IMR-90 (cell line): Measurements from ENCODE around the gene ABCC4. TPM values are rescaled to one million over a fixed set of nuclear protein-coding genes. Genes with fewer than 3 reads are reported as not detected.

Experiments
- ATAC-seq: fragments of 200-7000 bp; cut with Tn5 transposase; 2 replicates; pipeline ENCODE4 v1.9.1; 2020; ENCODE audit warnings: low read depth, mild to moderate bottlenecking, moderate library complexity
- BruUV-seq: library from RNA; stranded (reverse); fragments of 400-500 nt; replicated peaks from 2 replicates; lab custom pipeline; 2021; lab: Mats Ljungman, UMichigan
- CTCF ChIA-PET: fragments of 300-600 bp; formaldehyde crosslinking; extraction: SDS; loops from one replicate; lab custom pipeline; 2021; ENCODE audit warnings: antibody characterized with exemption; lab: Yijun Ruan, JAX
- POLR2A ChIA-PET: fragments of 300-600 bp; sonication (Branson Sonifier 250); formaldehyde crosslinking; loops from one replicate; lab custom pipeline; 2022; ENCODE audit warnings: antibody characterized with exemption; ENCODE audit not compliant: unreplicated experiment; lab: Charles Lee
- DNase-seq: peaks from one replicate; pipeline ENCODE4 v3.0.0; 2013
- H2AFZ ChIP-seq: replicated peaks from 2 replicates; pipeline ENCODE3; 2013; ENCODE audit warnings: low read length, mild to moderate bottlenecking; ENCODE audit not compliant: poor library complexity
- H2AK5ac ChIP-seq: 2 replicates; pipeline ENCODE4 v1.6.1; 2013; ENCODE audit warnings: low read depth, low read length, inconsistent platforms
- H2AK9ac ChIP-seq: replicated peaks from 2 replicates; pipeline ENCODE3; 2013; ENCODE audit warnings: mild to moderate bottlenecking, low read depth, low read length, moderate library complexity; ENCODE audit not compliant: poor library complexity
- H2BK120ac ChIP-seq: 2 replicates; pipeline ENCODE4 v1.6.1; 2013; ENCODE audit warnings: low read depth, low read length, inconsistent platforms
- H2BK15ac ChIP-seq: 3 replicates; pipeline ENCODE4 v1.6.1; 2013; ENCODE audit warnings: low read depth, low read length, inconsistent platforms
- H2BK20ac ChIP-seq: 2 replicates; pipeline ENCODE4 v1.6.1; 2013; ENCODE audit warnings: low read depth, mild to moderate bottlenecking, inconsistent platforms, low read length, moderate library complexity
- H2BK5ac ChIP-seq: 2 replicates; pipeline ENCODE4 v1.6.1; 2013; ENCODE audit warnings: mild to moderate bottlenecking, low read depth, low read length, inconsistent platforms; ENCODE audit not compliant: poor library complexity, severe bottlenecking
- H3K14ac ChIP-seq: replicated peaks from 2 replicates; pipeline ENCODE4 v1.6.1; 2013; ENCODE audit warnings: low read depth, low read length, inconsistent platforms
- H3K18ac ChIP-seq: 2 replicates; pipeline ENCODE4 v1.6.1; 2013; ENCODE audit warnings: low read depth, low read length, control low read depth
- H3K23ac ChIP-seq: 2 replicates; pipeline ENCODE4 v1.6.1; 2013; ENCODE audit warnings: low read depth, low read length, inconsistent platforms
- H3K27ac ChIP-seq: 2 replicates; pipeline ENCODE4 v1.5.1; 2013; ENCODE audit warnings: mild to moderate bottlenecking, control low read depth, low read length; ENCODE audit not compliant: insufficient read depth
- H3K27me3 ChIP-seq: 2 replicates; pipeline ENCODE4 v1.6.1; 2013; ENCODE audit warnings: low read length; ENCODE audit not compliant: control insufficient read depth, insufficient read depth
- H3K36me3 ChIP-seq: 2 replicates; pipeline ENCODE4 v1.6.1; 2013; ENCODE audit warnings: low read length, mixed read lengths; ENCODE audit not compliant: control insufficient read depth, insufficient read depth
- H3K4ac ChIP-seq: 2 replicates; pipeline ENCODE4 v1.6.1; 2013; ENCODE audit warnings: low read depth, low read length, inconsistent platforms
- H3K4me1 ChIP-seq: 2 replicates; pipeline ENCODE4 v1.6.1; 2013; ENCODE audit warnings: low read length, mixed read lengths; ENCODE audit not compliant: control insufficient read depth, insufficient read depth
- H3K4me2 ChIP-seq: 2 replicates; pipeline ENCODE4 v1.6.1; 2013; ENCODE audit warnings: low read depth, mild to moderate bottlenecking, control low read depth, low read length, moderate library complexity
- H3K4me3 ChIP-seq: 2 replicates; pipeline ENCODE4 v1.5.1; 2013; ENCODE audit warnings: low read depth, mild to moderate bottlenecking, control low read depth, low read length, moderate library complexity; ENCODE audit not compliant: insufficient read depth
- H3K56ac ChIP-seq: 2 replicates; pipeline ENCODE4 v1.6.1; 2013; ENCODE audit warnings: low read length, inconsistent platforms; ENCODE audit not compliant: insufficient read depth; ENCODE audit errors: extremely low read depth
- H3K79me1 ChIP-seq, 2 experiments: 2 replicates each; pipeline ENCODE4 v1.6.1; 2013; ENCODE audit warnings: low read length in 2 of 2, inconsistent platforms in 1 of 2, low read depth in 1 of 2
- H3K9ac ChIP-seq: 2 replicates; pipeline ENCODE4 v1.6.1; 2013; ENCODE audit warnings: low read depth, low read length, control low read depth
- H3K9me1 ChIP-seq: 2 replicates; pipeline ENCODE4 v1.6.1; 2013; ENCODE audit warnings: low read length, inconsistent platforms; ENCODE audit not compliant: insufficient read depth
- H3K9me3 ChIP-seq: 2 replicates; pipeline ENCODE4 v1.6.1; 2013; ENCODE audit warnings: low read length; ENCODE audit not compliant: control insufficient read depth, insufficient read depth
- H4K20me1 ChIP-seq: 2 replicates; pipeline ENCODE4 v1.6.1; 2013; ENCODE audit warnings: low read length, inconsistent platforms; ENCODE audit not compliant: insufficient read depth
- H4K5ac ChIP-seq: 2 replicates; pipeline ENCODE4 v1.6.1; 2013; ENCODE audit warnings: mild to moderate bottlenecking, low read depth, low read length, control low read depth
- H4K8ac ChIP-seq, 2 experiments: 2 replicates each; pipeline ENCODE4 v1.6.1; 2013; ENCODE audit warnings: low read depth in 2 of 2, low read length in 2 of 2, control low read depth in 1 of 2, inconsistent platforms in 1 of 2
- H4K91ac ChIP-seq: 2 replicates; pipeline ENCODE4 v1.6.1; 2013; ENCODE audit warnings: low read depth, low read length, inconsistent platforms; ENCODE audit not compliant: insufficient read depth
- BHLHE40 ChIP-seq: fragments of 150-350 bp; IDR thresholded peaks from 2 replicates; pipeline ENCODE4 v1.6.1; 2016; ENCODE audit warnings: mild to moderate bottlenecking, low read depth, low read length
- CHD1 ChIP-seq: IDR thresholded peaks from 2 replicates; pipeline ENCODE4 v1.6.1; 2012; ENCODE audit warnings: low read depth, low read length, improper control_type of control experiment
- CTCF ChIP-seq: conservative IDR thresholded peaks from 2 replicates; pipeline ENCODE4 v1.5.1; 2012; ENCODE audit warnings: mild to moderate bottlenecking, low read depth, low read length, improper control_type of control experiment
- FOS ChIP-seq: fragments of 150-350 bp; IDR thresholded peaks from 2 replicates; pipeline ENCODE4 v1.6.1; 2016; ENCODE audit warnings: low read depth, low read length
- MAFK ChIP-seq: IDR thresholded peaks from 2 replicates; pipeline ENCODE4 v1.6.1; 2012; ENCODE audit warnings: low read depth, low read length, improper control_type of control experiment
- MXI1 ChIP-seq: IDR thresholded peaks from 2 replicates; pipeline ENCODE4 v1.6.1; 2012; ENCODE audit warnings: low read depth, mild to moderate bottlenecking, low read length, moderate library complexity, borderline replicate concordance
- NFE2L2 ChIP-seq: fragments of 150-350 bp; IDR thresholded peaks from 2 replicates; pipeline ENCODE4 v1.6.1; 2016; ENCODE audit warnings: low read depth, mild to moderate bottlenecking, low read length
- WGBS, 2 experiments: methylation state at CpG; one replicate each; pipeline versions ENCODE4 v1.1.5 to v1.1.7; 2013; ENCODE audit warnings: missing lambda C conversion rate in 2 of 2; ENCODE audit not compliant: insufficient read length in 1 of 2; ENCODE audit errors: extremely low coverage in 2 of 2; 5-methylcytosine and 5-hydroxymethylcytosine counted together
- dilution Hi-C: fragments of 300-500 bp; cut with HindIII; formaldehyde crosslinking; loops from one replicate; pipeline ENCODE4 v1.14.3; 2018; ENCODE audit warnings: low sequenced_read_pairs; ENCODE audit not compliant: unreplicated experiment
- in situ Hi-C: fragments of 300-500 bp; cut with MboI; formaldehyde crosslinking; loops from 3 replicates; pipeline ENCODE4 v1.14.3; 2019; ENCODE audit warnings: low sequenced_read_pairs, inconsistent platforms, mixed read lengths
- intact Hi-C: fragments of 100-400 bp; cut with micrococcal nuclease; formaldehyde crosslinking; loops from 2 replicates; pipeline ENCODE4 v1.10.0; 2022
- polyA plus RNA-seq, 3 experiments: library from polyadenylated mRNA; depleted of rRNA; stranded (reverse); fragments of >200 nt; gene quantifications; 2 replicates each; pipeline ENCODE4 v1.2.3, GENCODE V29; 2012; ENCODE audit warnings: low replicate concordance in 1 of 3
- total RNA-seq: library from RNA; depleted of rRNA; stranded (reverse); fragments of >200 nt; gene quantifications from 2 replicates; pipeline ENCODE4 v1.2.3, GENCODE V29; 2012

ABCC4 gene
- total and polyA plus RNA-seq, 2 of the 4 experiments (the other 2 are of a cell fraction), result 16.6 to 41.4 TPM

GRCh38 chr13:95118541-95119324 lies 182.5 kb downstream of the ABCC4 start:
- Histone ChIP-seq H2AK5ac (no peak overlapping the region), H3K4me1 (peaks cover 4% of the 10 kb centered on the region; the same call in 1 of the 2 replicates), H2BK20ac (no peak overlapping the region), H3K9me1 (peaks cover 16% of the 10 kb centered on the region; the same call in 1 of the 2 replicates), H3K9me3 (no peaks in the 10 kb centered on the region), H3K4me3 (no peak overlapping the region), H3K14ac (no peak overlapping the region), H2AK9ac (no peak overlapping the region), H3K36me3 (peaks cover 41% of the 10 kb centered on the region), H3K9ac (no peak overlapping the region), H2BK120ac (no peak overlapping the region), H3K18ac (no peak overlapping the region), H3K4me2 (no peak overlapping the region), H3K23ac (no peak overlapping the region), H4K5ac (no peak overlapping the region), H4K91ac (no peak overlapping the region), H4K8ac (no peak overlapping the region), H4K20me1 (0 out of 2 replicates have a peak, but pooled peaks cover 6% of the 10 kb centered on the region), H2AFZ (no peak overlapping the region), H2BK5ac (no peak overlapping the region), H3K79me1 (peaks cover 6 to 36% of the 10 kb centered on the region in 2 experiments; a peak in 3 of 4 replicates), H3K27ac (no peak overlapping the region), H2BK15ac (no peak overlapping the region), H3K56ac (no peak overlapping the region), H3K4ac (no peak overlapping the region), H3K27me3 (no peaks in the 10 kb centered on the region)
- CTCF ChIA-PET, result no interaction called here
- ATAC-seq, result no peak
- dilution Hi-C loops, result no loop called here
- POLR2A ChIA-PET, result no interaction called here
- intact Hi-C loops, result no loop called here
- in situ Hi-C loops, result no loop called here
- no peak for TF ChIP-seq BHLHE40
- no peak for TF ChIP-seq FOS
- no peak for TF ChIP-seq CHD1
- TF ChIP-seq MAFK, result no peak
- no peak for TF ChIP-seq NFE2L2
- no peak for TF ChIP-seq MXI1
- TF ChIP-seq CTCF, result no peak
- 88% methylated on average over 6 of the region's 8 CpGs; no CpG with 5 or more reads in 1 of the 2 experiments for WGBS, 2 experiments
- BruUV-seq, result no TSS peak
- no peak for DNase-seq
